RCC 7860 (cell line): Measurements from ENCODE around the gene MRPL44.

ENCODE experiments used
- DNase-seq: peaks from one replicate; pipeline ENCODE4 v3.0.0-alpha.2; 2015; ENCODE audit warnings: low spot score
- FAIRE-seq: peaks from 2 replicates; lab custom pipeline; 2012; peaks lifted over from hg19 to GRCh38; lab: Jason Lieb, UNC

Gene MRPL44

GRCh38 chr2:223969856-223970255 is 12.6 kb downstream of the MRPL44 start:
- no peak for DNase-seq
- FAIRE-seq = no peak

GRCh38 chr2:223970343-223971128 is 13.3 kb downstream of the MRPL44 start:
- FAIRE-seq (peak; percentile 81), DNase-seq (peak; percentile 31)

- no peak for FAIRE-seq
- no peak for DNase-seq
Observed at GRCh38 chr2:223971731-223972130, 14.5 kb downstream of the MRPL44 start.

GRCh38 chr2:223972656-223973102 is 15.4 kb downstream of the MRPL44 start:
- FAIRE-seq = no peak
- no peak for DNase-seq

GRCh38 chr2:223973606-223974005 is 16.3 kb downstream of the MRPL44 start:
- FAIRE-seq = no peak
- no peak for DNase-seq

GRCh38 chr2:223976635-223977226 is 19.5 kb downstream of the MRPL44 start:
- FAIRE-seq = no peak

GRCh38 chr2:223978451-223978850 is 21.2 kb downstream of the MRPL44 start:
- FAIRE-seq (no peak), DNase-seq (no peak)

More at GRCh38 chr2:223976635-223977226, 19.5 kb downstream of the MRPL44 start:
- no peak for DNase-seq

GRCh38 chr2:223979730-223980396 is 22.6 kb downstream of the MRPL44 start:
- DNase-seq (no peak), FAIRE-seq (no peak)

GRCh38 chr2:223980397-223980735 is 23.1 kb downstream of the MRPL44 start:
- FAIRE-seq = no peak
- no peak for DNase-seq

- DNase-seq = no peak
- no peak for FAIRE-seq
Observed at GRCh38 chr2:223980803-223981202, 23.5 kb downstream of the MRPL44 start.

- FAIRE-seq = no peak
- no peak for DNase-seq
Observed at GRCh38 chr2:223981241-223981640, 24.0 kb downstream of the MRPL44 start.

- DNase-seq (no peak), FAIRE-seq (no peak)
Observed at GRCh38 chr2:223989206-223989855, 32.1 kb downstream of the MRPL44 start.

GRCh38 chr2:223989856-223990232 is 32.6 kb downstream of the MRPL44 start:
- no peak for FAIRE-seq
- no peak for DNase-seq

- DNase-seq = no peak
- FAIRE-seq = no peak
Observed at GRCh38 chr2:223991611-223992010, 34.3 kb downstream of the MRPL44 start.

GRCh38 chr2:223993634-223994232 is 36.5 kb downstream of the MRPL44 start:
- DNase-seq (peak; percentile 39), FAIRE-seq (peak; percentile 70)

- DNase-seq (no peak), FAIRE-seq (no peak)
Observed at GRCh38 chr2:223994562-223995162, 37.4 kb downstream of the MRPL44 start.

GRCh38 chr2:223995569-223995968 is 38.3 kb downstream of the MRPL44 start:
- no peak for FAIRE-seq
- DNase-seq = no peak

- no peak for DNase-seq
- no peak for FAIRE-seq
Observed at GRCh38 chr2:223996391-223996790, 39.1 kb downstream of the MRPL44 start.

GRCh38 chr2:223997938-223998337 is 40.7 kb downstream of the MRPL44 start:
- no peak for DNase-seq

GRCh38 chr2:223998948-223999347 is 41.7 kb downstream of the MRPL44 start:
- DNase-seq (no peak), FAIRE-seq (no peak)

More at GRCh38 chr2:223997938-223998337, 40.7 kb downstream of the MRPL44 start:
- no peak for FAIRE-seq

- FAIRE-seq = no peak
- no peak for DNase-seq
Observed at GRCh38 chr2:223999862-224000261, 42.6 kb downstream of the MRPL44 start.
